ENCODE results near the gene SEC61A2. TPM values are rescaled to one million over a fixed set of nuclear protein-coding genes. Genes with fewer than 3 reads are reported as not detected.

SEC61A2 gene
- total and polyA plus RNA-seq, 2 of the 8 experiments (the other 6 are each of a cell fraction or from before 2014, with no cell fraction given): 18.2 to 19.2 TPM

DNA sequence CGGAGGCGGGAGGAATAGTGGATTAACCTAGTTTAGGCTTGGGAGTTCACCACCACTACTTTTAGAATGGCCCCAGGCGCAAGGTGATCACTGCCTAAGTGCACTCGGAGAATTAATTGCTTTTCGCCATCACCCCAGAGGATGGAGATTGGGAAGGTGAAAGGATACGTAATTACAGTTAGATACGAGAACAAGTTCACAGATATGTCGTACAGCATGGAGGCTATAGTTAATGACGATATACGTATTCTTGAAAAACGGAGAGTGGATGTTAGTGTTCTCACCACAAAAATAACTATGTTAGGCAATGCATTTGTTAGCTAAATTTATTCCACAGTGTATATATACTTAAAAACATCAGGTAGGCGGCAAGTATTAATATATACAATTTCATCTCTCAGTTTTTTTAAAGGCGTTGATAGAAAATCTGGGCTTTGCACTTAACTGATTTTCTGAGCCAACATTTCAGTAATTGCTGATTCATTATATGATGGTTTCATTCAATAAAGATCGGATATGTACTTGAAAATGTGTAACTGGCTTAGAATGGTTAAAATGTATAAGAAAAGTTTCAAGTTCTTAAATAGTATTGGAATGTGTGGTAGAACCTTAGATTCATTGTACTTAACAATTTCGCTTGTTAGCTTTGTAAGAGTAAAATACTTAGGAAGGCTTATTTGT lies 67.2 kb downstream of the SEC61A2 start (continued):
- no peak for TF ChIP-seq TAF7 (optimal IDR thresholded peaks at IDR 0.05; ENCODE audit: borderline replicate concordance, low read depth, low read length)
- TF ChIP-seq SAP30 (IDR thresholded peaks at IDR 0.05; ENCODE audit: insufficient read depth, insufficient replicate concordance, low read length): no peak
- TF ChIP-seq RXRA (IDR thresholded peaks at IDR 0.05; ENCODE audit: insufficient read depth, low read depth, low read length): no peak
- no peak for TF ChIP-seq NRF1 (IDR thresholded peaks at IDR 0.05; ENCODE audit: low read depth, low read length)
- no peak for TF ChIP-seq SUZ12 (IDR thresholded peaks at IDR 0.05; ENCODE audit: low read length)
- no peak for TF ChIP-seq FOSL1 (IDR thresholded peaks at IDR 0.05; ENCODE audit: insufficient read depth, low read depth, low read length)
- TF ChIP-seq, protein P1, sequence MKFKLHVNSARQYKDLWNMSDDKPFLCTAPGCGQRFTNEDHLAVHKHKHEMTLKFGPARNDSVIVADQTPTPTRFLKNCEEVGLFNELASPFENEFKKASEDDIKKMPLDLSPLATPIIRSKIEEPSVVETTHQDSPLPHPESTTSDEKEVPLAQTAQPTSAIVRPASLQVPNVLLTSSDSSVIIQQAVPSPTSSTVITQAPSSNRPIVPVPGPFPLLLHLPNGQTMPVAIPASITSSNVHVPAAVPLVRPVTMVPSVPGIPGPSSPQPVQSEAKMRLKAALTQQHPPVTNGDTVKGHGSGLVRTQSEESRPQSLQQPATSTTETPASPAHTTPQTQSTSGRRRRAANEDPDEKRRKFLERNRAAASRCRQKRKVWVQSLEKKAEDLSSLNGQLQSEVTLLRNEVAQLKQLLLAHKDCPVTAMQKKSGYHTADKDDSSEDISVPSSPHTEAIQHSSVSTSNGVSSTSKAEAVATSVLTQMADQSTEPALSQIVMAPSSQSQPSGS (IDR thresholded peaks at IDR 0.05; ENCODE audit: low read length): no peak

Measured in H1 (cell line).